ENCODE data around the gene DUSP14.

DNA sequence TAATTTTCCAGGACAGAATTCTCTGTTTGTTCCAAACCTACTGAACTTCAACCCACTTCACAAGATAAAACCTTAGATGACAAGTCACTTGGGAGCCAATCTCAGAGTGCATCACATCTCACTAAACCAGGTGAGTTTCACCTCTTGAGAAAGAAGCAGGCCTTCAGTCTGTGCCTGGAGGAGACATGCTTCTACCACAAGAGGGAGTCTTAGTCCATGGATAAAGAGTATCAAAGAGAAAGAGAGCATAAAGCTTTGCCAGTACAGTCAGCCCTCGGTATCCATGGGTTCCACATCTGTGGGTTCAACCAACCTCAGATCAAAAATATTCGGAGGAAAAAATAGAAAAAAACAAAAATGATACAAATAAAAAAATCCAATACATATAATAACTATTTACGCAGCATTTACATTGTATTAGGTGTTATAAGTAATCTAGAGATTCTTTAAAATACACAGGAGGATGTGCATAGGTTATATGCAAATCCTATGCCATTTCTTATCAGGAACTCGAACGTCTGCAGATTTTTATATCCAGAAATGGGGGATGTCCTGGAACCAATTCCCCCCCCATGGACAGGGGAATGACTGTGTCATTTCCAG is 37.7 kb downstream of the DUSP14 start:
- no peak for TF ChIP-seq FOXJ3 (CRISPR knock-in tag; IDR thresholded peaks at IDR 0.05; ENCODE audit: borderline replicate concordance)
- TF ChIP-seq, protein P1, sequence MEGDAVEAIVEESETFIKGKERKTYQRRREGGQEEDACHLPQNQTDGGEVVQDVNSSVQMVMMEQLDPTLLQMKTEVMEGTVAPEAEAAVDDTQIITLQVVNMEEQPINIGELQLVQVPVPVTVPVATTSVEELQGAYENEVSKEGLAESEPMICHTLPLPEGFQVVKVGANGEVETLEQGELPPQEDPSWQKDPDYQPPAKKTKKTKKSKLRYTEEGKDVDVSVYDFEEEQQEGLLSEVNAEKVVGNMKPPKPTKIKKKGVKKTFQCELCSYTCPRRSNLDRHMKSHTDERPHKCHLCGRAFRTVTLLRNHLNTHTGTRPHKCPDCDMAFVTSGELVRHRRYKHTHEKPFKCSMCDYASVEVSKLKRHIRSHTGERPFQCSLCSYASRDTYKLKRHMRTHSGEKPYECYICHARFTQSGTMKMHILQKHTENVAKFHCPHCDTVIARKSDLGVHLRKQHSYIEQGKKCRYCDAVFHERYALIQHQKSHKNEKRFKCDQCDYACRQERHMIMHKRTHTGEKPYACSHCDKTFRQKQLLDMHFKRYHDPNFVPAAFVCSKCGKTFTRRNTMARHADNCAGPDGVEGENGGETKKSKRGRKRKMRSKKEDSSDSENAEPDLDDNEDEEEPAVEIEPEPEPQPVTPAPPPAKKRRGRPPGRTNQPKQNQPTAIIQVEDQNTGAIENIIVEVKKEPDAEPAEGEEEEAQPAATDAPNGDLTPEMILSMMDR (IDR thresholded peaks at IDR 0.05), result peak; percentile 47
- TF ChIP-seq HMGXB4 (CRISPR knock-in tag; IDR thresholded peaks at IDR 0.05), result no peak
- TF ChIP-seq ATF6 (CRISPR knock-in tag; IDR thresholded peaks at IDR 0.05), result no peak
- TF ChIP-seq ZBTB43 (CRISPR knock-in tag; IDR thresholded peaks at IDR 0.05), result no peak
- no peak for TF ChIP-seq ZNF512 (CRISPR knock-in tag; IDR thresholded peaks at IDR 0.05; ENCODE audit: borderline replicate concordance)
- no peak for TF ChIP-seq ESRRA (CRISPR knock-in tag; IDR thresholded peaks at IDR 0.05; ENCODE audit: borderline replicate concordance)
- TF ChIP-seq, protein P2, sequence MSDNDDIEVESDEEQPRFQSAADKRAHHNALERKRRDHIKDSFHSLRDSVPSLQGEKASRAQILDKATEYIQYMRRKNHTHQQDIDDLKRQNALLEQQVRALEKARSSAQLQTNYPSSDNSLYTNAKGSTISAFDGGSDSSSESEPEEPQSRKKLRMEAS (CRISPR knock-in tag; IDR thresholded peaks at IDR 0.05), result no peak
- TF ChIP-seq FOXK1 (CRISPR knock-in tag; IDR thresholded peaks at IDR 0.05), result no peak
- TF ChIP-seq ZNF281 (CRISPR knock-in tag; IDR thresholded peaks at IDR 0.05), result no peak
- no peak for TF ChIP-seq RELA (CRISPR knock-in tag; IDR thresholded peaks at IDR 0.05; ENCODE audit: borderline replicate concordance)

Measured in WTC11 (cell line).